OCI-M2 (cell line): ENCODE measurements around the gene B9D2.
"Not testable (repeated sequence)": the region's sequence is repeated elsewhere in the genome, so short reads cannot be mapped to it uniquely, and the experiment has no call there.

Experiments used
- DNase-seq: peaks from one replicate; lab custom pipeline; 2025; ENCODE audit not compliant: unreplicated experiment; lab: John Stamatoyannopoulos, UW

The B9D2 gene

GRCh38 chr19:41355802-41356201 is 8.1 kb downstream of the B9D2 start:
- DNase-seq: no peak

GRCh38 chr19:41355035-41355434 is 8.9 kb downstream of the B9D2 start:
- DNase-seq: no peak

GRCh38 chr19:41354343-41354953 is 9.5 kb downstream of the B9D2 start:
- DNase-seq: no peak

GRCh38 chr19:41353466-41354342 is 10.2 kb downstream of the B9D2 start, which contains the start of gene TGFB1:
Gene TGFB1, minus strand, starts transcription at chr19:41353922. Its CDS starts 878 bp downstream, at chr19:41353044.
- no peak for DNase-seq

- no peak for DNase-seq
Measured at GRCh38 chr19:41352609-41353465, 11.1 kb downstream of the B9D2 start.

GRCh38 chr19:41352279-41352608 is 11.7 kb downstream of the B9D2 start:
- no peak for DNase-seq

GRCh38 chr19:41351339-41352245 is 12.4 kb downstream of the B9D2 start:
- DNase-seq: no peak

- DNase-seq: no peak
Measured at GRCh38 chr19:41350735-41351338, 13.1 kb downstream of the B9D2 start.

- DNase-seq: not testable (repeated sequence)
Measured at GRCh38 chr19:41346916-41347315, 17.0 kb downstream of the B9D2 start.

GRCh38 chr19:41344162-41344561 is 19.8 kb downstream of the B9D2 start:
- DNase-seq: no peak

- no peak for DNase-seq
Measured at GRCh38 chr19:41341669-41342490, 22.1 kb downstream of the B9D2 start.

GRCh38 chr19:41339936-41340335 is 24.0 kb downstream of the B9D2 start:
- no peak for DNase-seq

- DNase-seq: no peak
Measured at GRCh38 chr19:41335467-41335866, 28.5 kb downstream of the B9D2 start.

- DNase-seq: no peak
Measured at GRCh38 chr19:41334793-41335192, 29.2 kb downstream of the B9D2 start.

GRCh38 chr19:41332468-41332867 is 31.5 kb downstream of the B9D2 start:
- DNase-seq: no peak

GRCh38 chr19:41332000-41332399 is 31.9 kb downstream of the B9D2 start:
- no peak for DNase-seq

GRCh38 chr19:41330946-41331678 is 32.8 kb downstream of the B9D2 start:
- DNase-seq: no peak

GRCh38 chr19:41330481-41330880 is 33.5 kb downstream of the B9D2 start:
- DNase-seq: no peak

GRCh38 chr19:41328842-41329225 is 35.1 kb downstream of the B9D2 start:
- DNase-seq: no peak
